Measurements from ENCODE around the gene CCDC9B. TPM values are rescaled to one million over a fixed set of nuclear protein-coding genes. Genes with fewer than 3 reads are reported as not detected.

Gene CCDC9B
- total RNA-seq, 1 experiment from 2014 or later, result 16.4 TPM

DNA sequence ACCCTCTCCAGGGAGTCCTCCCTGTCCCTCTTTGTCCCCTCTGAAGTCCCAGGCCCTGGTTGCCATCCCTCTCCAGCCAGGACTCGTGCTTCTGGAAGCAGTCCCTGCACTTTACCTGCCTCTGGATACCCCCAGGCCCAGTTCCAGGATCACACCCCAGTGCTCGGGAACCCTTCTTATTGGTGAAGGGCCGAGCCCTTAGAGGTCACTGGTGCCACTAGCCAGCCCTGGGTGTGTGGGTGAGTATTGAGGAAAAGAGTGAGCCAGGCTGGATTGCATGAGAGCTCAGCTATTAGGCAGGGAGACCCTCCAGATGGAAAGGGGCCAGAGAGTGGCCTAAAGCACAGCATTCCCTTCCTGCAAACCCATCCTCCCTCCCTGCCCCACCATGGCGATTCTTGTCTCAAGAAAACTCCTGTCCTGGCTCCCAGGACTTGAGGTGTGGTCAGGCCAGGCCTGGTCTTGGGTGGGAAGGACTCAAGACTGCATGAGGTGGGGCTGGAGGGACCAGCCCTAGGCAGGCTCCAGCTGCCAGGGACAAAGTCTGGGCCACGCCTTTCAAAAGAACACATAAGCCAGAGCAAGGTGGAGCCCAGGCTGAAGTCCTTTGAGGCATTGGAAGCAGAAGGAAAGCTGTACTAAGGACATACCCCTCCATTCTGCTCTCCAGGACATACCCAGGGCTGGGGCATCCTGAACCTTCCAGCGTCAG lies 5.3 kb upstream of the CCDC9B start:
- peak; percentile 85 for DNase-seq (ENCODE audit: low spot score)

DNA sequence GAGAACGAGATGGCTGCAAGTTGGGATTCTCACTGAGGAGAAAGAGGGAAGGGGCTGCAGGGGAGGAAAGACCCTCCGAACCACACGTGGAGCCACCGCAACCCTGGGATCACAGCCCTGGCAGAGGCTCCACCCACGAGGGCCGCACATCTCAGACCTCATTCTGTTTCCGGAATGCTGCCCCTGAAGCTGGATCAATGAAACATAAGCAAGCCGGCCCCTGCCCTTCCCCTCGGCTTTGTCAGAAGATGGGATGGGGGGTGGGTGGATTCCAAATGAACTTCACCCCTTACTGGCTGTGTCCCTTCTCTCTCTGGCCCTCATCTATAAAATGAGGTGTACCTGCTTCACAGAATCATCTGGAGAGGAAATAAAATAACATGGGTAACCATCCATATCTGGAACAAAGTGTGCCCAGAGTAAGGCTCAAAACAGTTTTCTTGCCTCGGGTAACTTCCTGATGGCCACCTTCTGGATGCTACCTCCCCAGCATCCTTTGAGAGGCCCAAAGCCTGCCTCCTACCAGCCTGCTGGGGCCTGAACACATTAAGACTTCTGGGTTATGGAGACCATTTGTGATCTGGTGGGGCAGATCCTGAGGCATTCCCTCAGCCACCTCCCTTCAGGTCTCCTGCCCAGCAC lies 4.6 kb upstream of the CCDC9B start:
- no peak for DNase-seq (ENCODE audit: low spot score)

DNA sequence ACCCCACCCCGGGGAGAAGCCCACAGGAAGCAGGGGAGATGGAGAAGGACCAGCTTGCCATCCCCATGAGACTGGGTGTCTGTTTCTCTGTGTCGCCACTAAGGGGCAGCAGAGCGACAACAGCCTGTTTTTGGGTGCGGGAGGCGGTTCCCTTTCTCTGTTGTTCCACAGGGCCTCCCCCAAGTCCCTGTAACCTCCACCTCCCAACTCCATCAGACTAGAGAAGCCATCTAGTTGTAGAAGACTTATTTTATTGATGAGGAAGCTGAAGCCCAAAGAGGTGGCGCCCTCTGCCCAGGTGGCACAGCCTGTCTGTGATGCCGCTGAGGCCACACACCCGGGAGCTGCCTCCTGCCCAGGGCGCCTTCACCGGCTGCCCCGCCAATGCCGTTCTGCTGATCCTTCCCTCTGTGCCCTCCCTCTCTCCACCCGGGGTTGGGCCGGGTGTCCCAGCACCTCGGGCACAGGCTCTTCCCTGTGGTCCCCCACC lies 3.9 kb upstream of the CCDC9B start:
- peak; percentile 84 for DNase-seq (ENCODE audit: low spot score)

DNA sequence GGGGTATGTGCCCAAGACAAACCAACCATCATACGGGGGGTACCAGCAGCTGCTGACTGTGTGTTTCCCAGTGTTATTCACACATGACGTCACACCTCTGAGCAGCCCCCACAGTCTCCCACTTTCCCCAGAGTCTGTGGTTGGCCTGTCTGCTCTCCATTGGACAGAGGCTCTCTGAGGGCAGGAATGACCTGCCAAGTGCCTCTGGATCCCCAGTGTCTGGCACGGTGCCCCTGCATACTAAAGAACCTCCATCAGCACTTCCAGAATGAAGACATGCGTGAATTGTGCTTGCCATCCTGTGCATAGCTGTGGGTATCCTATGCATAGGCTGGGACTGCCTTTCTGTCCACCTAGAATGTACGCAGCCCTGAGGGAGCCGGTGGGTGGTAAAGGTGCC lies 3.5 kb upstream of the CCDC9B start:
- no peak for DNase-seq (ENCODE audit: low spot score)

- DNase-seq (ENCODE audit: low spot score), result peak; percentile 51
Observed at GRCh38 chr15:40343512-40343911, 2.8 kb upstream of the CCDC9B start.

DNA sequence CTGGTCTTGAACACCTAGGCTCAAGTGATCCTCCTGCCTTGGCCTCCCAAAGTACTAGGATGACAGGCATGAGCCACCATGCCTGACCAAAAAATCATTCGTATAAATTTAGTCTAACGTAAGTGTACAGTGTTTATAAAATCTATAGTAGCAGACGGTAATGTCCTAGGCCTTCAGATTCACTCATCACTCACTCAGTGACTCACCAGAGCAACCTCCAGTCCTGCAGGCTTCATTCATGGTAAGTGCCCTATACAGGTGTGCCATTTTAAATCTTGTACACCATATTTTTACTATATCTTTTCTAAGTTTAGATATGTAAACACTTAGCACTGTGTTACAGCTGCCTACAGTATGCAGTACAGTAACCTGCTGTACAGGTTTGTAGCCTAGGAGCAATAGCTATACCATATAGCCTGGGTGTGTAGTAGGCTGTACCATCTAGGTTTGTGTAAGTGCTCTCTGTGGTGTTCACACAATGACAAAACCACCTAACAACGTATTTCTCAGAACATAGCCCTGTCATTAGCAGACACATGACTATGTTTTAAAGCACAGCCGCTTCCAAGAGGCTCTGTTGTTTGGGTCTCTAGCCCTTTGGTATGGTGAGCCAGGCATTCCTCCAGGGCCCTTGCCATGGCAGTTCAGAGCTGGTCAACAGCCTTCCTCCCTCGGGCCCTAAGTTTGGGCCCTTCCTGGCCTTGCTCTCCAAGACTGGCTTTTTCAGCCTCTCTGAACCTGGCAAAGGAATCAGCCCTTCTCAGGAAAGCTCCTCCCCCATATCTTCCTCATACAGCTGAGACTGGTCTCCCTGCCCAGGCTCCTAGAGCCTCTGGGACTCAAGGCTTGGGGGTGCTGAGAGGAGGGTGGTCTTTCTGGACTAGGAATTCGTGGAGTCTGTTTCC lies 1.9 kb upstream of the CCDC9B start:
- DNase-seq (ENCODE audit: low spot score), result peak; percentile 42

DNA sequence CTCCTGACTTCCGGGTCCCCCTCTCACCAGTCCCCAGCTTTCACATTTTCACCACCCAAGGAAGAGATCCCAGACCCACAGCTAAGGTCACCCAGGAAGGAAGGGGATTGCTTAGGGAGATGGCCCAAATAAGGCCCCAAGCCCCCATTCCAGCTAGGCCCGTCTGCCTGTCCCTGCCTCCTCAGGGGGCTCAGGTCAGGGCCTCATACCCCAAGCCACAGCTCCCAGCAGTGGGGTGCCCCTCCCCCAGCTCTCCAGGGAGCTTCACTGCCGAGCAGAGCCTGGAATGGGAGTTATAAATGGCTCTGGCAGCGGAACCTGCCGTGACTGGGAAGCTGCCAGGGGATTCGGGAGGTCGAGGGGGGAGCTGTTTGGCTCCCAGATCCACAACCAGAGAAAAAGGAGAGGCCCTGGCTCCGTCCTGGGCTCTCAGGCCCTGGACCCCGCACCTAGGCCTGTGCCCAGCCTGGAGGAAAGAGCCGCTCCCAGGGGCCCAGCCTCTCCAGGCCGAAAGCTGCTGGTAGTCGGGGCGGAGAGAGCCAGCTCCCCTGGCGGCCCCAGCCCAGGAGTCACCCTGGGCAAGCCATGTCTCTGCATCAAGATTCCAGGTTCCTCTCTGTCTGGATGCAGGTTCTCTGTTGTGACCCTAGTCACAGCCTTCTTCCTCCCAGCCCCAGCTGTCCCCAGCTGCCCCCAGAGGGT lies 550 bp downstream of the CCDC9B start:
- peak; percentile 64 for DNase-seq (ENCODE audit: low spot score)

GRCh38 chr15:40339621-40339945 lies 1.2 kb downstream of the CCDC9B start:
- DNase-seq (ENCODE audit: low spot score), result no peak

DNA sequence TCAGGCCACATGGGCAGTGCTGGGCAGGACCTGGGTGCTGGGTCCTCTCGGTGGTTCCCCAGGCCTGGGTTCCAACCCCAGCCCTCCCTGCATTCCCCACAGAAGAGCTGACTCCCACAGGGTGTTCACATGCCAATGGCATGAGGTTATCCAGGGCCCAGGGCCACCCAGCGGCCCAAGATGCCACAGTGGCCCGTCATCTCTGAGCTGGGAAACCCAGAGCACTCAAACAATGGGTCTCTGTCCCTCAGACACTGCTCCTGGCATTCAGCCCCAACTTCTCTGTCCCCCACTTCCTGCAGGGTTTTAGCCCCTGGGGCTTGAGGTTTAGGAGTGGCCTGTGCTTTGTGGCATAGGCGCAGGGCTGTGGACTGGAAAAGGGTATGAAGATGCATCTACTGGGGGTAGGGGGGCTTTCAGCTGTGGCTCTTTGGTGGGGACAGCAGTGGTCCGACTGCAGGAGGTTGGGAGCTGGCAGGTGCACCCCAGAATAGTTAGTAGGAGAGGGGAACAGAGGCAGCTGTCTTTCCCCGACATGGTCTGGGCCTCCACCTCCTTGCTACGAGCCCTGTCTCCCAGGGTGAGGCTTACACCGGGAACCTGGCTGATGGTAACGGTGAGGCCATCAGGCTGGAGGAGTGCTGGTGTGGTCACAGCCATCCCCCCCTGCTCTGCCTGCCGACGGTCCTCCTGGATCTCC lies 1.7 kb downstream of the CCDC9B start:
- DNase-seq (ENCODE audit: low spot score), result peak; percentile 88

DNA sequence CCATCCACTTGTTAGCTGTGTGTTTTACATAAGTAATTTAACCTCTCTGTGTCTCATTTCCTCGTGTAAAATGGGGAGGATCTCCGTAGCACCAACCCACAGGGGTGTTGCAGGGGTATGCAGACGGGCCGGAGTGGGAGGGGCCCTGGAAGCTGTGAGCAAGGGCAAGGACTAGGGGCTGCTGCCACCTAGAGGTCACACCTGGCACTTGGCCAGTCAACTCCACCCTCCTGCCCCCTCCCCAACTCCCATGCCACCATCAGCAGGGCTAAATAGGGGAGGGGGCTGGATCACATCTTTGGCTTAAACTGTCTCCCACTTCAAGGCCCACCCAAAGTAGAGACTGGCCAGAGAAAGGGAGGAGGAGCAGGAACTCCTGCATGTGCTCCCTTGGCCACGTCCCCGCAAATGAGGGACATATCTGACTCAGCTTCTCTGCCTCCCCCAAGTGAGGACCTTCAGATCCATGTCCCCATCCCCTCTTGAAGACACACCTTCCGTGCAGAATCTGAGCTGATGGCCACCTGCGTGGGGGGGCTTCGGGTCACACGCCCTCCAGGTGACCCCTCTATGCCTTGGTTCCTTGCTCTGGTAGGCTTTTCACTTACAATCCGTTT lies 2.6 kb downstream of the CCDC9B start:
- DNase-seq (ENCODE audit: low spot score), result peak; percentile 80

DNA sequence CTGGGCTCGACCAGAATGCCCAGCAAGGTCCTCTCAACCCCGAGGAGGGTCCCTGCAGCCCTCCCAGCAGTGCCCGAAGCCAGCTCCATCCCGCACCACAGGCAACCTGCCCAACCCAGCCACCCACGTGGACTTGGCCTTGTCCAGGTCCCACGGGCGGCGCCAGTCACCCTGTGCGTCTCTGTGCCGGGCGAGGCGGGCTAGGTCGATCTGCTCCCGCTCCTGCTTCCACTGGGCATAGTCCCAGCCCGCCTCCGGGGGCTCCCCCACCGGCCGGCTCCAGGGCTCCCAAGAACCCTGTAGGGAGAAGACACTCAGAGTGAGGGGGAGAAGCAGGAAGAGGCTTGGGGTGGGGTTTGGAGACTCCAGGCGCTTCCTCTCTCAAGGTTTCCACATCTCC lies 3.1 kb downstream of the CCDC9B start:
- no peak for DNase-seq (ENCODE audit: low spot score)

DNA sequence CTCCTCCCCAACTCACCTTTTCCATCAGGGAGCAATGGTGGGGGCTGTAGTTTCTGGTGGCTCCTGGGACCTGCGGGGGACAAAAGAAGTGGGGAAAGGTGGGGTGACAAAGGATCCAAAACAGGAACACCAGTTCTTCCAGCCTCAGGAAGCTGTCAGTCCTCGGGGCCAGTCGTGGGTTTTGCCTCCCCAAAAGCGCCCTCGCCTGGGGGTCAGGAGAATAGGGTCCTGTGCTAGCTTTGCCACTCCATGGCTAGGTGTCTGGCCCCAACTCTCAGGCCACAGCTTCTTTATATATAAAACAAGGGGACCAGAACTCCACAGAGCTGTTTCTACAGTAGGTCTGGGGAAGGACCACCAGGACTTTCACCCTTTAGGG lies 4.0 kb downstream of the CCDC9B start:
- DNase-seq (ENCODE audit: low spot score), result no peak

DNA sequence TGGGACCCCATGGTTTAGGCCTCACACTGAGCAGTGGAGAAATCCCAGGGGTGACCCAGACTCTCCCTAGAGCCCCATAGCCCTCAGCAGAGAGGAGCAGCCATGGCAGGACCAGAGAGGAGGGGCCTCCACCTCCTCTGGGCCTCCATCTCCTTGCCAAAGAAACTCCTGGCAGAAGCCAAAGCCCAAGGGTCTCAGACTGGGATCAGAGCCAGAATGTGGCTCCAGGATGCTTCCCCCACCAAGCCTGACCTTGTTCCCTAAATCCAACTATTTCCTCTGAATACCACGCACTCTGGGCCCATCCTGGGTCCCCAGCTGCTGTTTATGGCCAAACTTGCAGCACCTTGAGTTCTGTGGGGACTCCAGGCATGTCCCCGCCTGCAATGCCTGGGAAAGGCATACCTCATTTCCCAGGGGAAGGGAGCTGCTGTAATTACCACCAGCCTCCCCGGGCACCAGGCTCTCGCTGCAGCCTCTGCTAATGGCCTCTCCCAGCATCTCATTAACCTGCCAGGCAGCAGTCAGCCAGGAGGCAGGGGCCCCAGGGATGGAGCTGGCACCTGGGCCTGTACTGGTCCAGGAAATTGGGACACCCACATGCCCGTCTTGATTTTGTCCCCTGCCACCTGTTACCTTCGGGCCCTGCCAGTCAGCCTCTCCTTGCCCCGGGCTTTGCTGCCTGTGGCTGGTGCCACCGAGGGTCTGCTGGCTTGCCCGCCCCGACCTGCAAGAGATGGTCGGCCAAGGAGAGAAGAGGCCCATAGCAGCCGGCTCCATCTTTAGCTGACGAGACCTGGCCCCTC lies 4.6 kb downstream of the CCDC9B start:
- DNase-seq (ENCODE audit: low spot score), result no peak

DNA sequence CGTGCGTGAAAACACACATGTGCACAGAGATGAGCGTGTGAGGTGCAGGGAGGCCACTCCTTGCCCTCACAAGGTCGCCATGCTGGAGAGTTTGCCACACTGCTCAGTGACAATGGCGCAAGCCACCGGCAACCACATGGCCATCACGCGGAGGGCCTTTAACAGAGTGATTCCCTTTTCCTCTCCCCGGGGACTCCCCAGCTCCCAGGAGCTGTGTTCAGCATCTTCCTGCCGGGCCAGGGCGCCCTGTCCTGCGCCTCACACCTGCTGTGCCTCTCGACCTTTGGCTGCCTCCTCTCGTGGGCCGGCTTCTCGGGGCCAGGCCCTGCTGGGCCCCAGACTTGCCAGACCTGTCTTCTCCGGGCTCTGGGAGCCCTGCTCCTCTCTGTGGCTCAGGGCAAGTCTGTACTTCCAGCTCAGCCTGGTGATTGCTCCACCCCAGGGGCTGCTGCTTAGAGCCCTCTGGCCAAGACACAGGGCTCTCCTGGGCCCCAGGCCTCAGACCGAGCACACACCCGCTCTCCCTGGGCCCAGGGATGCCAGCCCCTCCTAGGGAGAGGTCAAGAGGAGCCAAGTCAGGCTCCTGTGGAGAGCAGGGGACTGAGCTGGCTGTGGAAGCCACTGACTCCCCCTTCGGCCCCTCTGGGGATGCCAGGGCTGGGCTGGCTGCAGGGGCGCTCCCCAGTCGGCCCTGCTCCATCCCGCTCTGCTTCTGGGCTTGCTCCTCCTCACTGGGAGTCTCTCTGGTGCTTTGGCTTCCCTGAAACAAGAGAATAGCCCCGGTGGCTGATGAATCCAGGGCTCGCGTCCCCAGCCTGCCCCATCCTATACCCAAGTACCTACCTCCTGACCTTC lies 5.6 kb downstream of the CCDC9B start:
- DNase-seq (ENCODE audit: low spot score), result peak; percentile 39

DNA sequence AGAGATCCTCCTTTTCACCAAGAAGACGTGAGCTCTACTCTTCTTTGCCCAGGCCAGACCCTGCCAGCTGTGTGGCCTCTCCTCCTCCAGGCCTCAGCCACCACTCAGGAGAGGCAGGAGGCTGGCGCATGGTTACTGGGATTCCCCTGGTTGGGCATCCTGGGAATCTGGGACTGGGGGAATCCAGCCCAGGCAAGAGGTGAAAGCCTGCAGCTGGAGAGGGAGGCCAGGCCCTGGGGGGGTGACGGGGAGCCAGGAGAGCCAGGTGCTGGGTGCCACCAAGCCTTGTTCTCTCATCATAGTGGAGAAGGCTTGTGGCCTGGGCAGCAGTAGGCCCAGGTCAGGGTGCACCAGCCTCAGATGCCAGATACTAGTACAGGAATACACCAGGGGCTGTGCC lies 6.2 kb downstream of the CCDC9B start:
- no peak for DNase-seq (ENCODE audit: low spot score)

DNA sequence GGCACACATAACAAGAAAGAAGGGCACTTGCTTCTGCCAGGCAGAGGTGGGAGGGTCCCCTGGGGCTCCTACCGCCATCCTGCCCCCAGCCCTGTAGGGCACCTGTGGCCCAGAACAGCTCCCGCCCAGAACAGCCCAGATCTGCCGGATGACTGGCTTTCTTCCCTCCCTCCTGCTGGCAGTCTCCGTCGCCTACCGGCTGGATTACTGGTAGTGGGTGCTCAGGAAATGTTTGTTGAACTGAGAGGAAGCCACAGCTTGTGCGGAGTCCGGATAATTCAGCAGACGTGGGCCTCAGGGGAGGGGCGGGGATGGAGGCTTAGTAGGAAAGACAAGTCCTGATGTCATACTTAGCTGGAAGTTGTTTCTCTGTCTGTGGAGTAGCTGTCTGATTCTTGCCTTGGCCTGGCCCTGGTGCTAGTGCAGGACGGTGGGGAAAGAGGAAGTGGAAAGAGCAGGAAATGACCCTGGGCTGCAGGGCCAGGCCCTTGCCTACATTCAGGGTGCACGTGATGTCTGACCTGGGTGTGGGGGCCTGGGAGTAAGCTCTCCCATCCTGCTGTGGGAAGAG lies 6.7 kb downstream of the CCDC9B start:
- DNase-seq (ENCODE audit: low spot score), result no peak

DNA sequence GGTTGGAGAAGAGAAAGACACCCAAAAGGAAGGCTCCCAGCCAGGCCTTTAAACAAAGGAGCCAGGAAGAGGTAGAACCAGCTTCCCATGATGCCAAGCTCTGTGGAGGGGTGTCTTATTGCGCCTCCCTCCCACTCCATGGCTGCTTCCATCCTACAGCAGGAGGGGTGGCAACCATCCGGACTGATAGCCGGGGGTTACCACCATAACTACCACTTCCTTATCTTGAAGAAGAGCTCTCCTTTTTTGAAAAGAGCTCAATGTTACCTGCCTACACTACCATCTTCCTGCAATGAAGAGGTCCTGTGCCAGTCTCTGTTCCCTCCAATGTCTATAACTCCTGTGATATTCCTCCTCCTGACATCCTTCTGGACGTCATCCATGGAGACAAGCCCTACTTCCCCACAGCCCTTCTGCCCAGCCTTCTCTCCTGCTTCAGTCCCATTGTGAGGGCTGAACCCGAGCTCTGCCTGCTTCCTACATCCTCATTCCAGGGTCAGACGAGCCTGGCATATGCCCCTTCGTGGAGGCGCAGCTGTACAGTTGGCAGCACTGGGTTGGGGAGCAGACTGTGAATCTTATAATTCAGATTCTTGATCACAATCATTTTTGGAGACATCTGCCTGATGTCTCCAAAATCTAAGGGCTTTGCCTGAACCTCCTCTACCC lies 8.5 kb downstream of the CCDC9B start:
- no peak for DNase-seq (ENCODE audit: low spot score)

GRCh38 chr15:40331637-40332036 lies 9.1 kb downstream of the CCDC9B start:
- no peak for DNase-seq (ENCODE audit: low spot score)

All from HT-29 (cell line).